SK-N-MC (cell line): ENCODE results near the gene TRAPPC3.

Experiments
- DNase-seq: peaks from one replicate; pipeline ENCODE4 v3.0.0-alpha.2; 2011; ENCODE audit warnings: low read depth, low spot score
- H3K27ac ChIP-seq: fragments of 200-600 bp; sonication (generic); 2 replicates; pipeline ENCODE4 v1.5.1; 2016; ENCODE audit warnings: mixed run types
- H3K36me3 ChIP-seq: fragments of 200-600 bp; sonication (generic); 2 replicates; pipeline ENCODE4 v1.6.1; 2017; ENCODE audit warnings: antibody characterized with exemption, low read length, mixed read lengths; ENCODE audit not compliant: insufficient read depth
- H3K4me3 ChIP-seq: fragments of 200-600 bp; sonication (generic); 2 replicates; pipeline ENCODE4 v1.5.1; 2016
- H3K9ac ChIP-seq: fragments of 200-600 bp; sonication (generic); 2 replicates; pipeline ENCODE4 v1.8.0; 2017; ENCODE audit warnings: mixed run types, mixed read lengths; ENCODE audit not compliant: insufficient read length
- H3K9me3 ChIP-seq: fragments of 200-600 bp; sonication (generic); 2 replicates; pipeline ENCODE4 v1.6.1; 2017; ENCODE audit warnings: low read depth, mild to moderate bottlenecking, antibody characterized with exemption, low read length, moderate library complexity, mixed read lengths
- EZH2 ChIP-seq: fragments of 200-600 bp; sonication (generic); IDR thresholded peaks from one replicate; pipeline ENCODE4 v1.6.1; 2017; ENCODE audit warnings: antibody characterized with exemption
- FOXP2 ChIP-seq: optimal IDR thresholded peaks from 2 replicates; pipeline ENCODE3; 2011; ENCODE audit warnings: mild to moderate bottlenecking, moderate library complexity; ENCODE audit not compliant: insufficient read depth; ENCODE audit errors: extremely low read length, control extremely low read depth
- POLR2AphosphoS5 ChIP-seq: IDR thresholded peaks from 2 replicates; pipeline ENCODE4 v1.6.1; 2012; ENCODE audit warnings: mild to moderate bottlenecking, low read depth, low read length, borderline replicate concordance

Gene TRAPPC3

GRCh38 chr1:36177589-36178431, 28.5 kb upstream of the TRAPPC3 start:
- TF ChIP-seq POLR2AphosphoS5 (no peak), FOXP2 (no peak), EZH2 (no peak)
- peaks cover 72% of the 10 kb centered on the region for H3K36me3 ChIP-seq
- DNase-seq: no peak
- no peak overlapping the region for H3K27ac ChIP-seq
- no peak overlapping the region for H3K9ac ChIP-seq
- no peaks in the 10 kb centered on the region for H3K9me3 ChIP-seq
- no peak overlapping the region for H3K4me3 ChIP-seq

GRCh38 chr1:36176106-36176949, 27.0 kb upstream of the TRAPPC3 start:
- no peak for DNase-seq
- TF ChIP-seq POLR2AphosphoS5: no peak
- no peak for TF ChIP-seq FOXP2
- no peak for TF ChIP-seq EZH2
- Histone ChIP-seq H3K9me3 (no peaks in the 10 kb centered on the region), H3K4me3 (no peak overlapping the region), H3K9ac (no peak overlapping the region), H3K27ac (no peak overlapping the region), H3K36me3 (peaks cover 85% of the 10 kb centered on the region)

- H3K9ac ChIP-seq: no peak overlapping the region
- H3K36me3 ChIP-seq: peaks cover 86% of the 10 kb centered on the region
- no peaks in the 10 kb centered on the region for H3K9me3 ChIP-seq
- H3K4me3 ChIP-seq: no peak overlapping the region
- no peak for TF ChIP-seq FOXP2
- no peak for TF ChIP-seq EZH2
- TF ChIP-seq POLR2AphosphoS5: no peak
- H3K27ac ChIP-seq: no peak overlapping the region
- DNase-seq: no peak
Observed at GRCh38 chr1:36175137-36176095, 26.1 kb upstream of the TRAPPC3 start.

GRCh38 chr1:36174713-36175112, 25.4 kb upstream of the TRAPPC3 start:
- Histone ChIP-seq H3K9me3 (no peaks in the 10 kb centered on the region), H3K9ac (no peak overlapping the region), H3K36me3 (peaks cover 86% of the 10 kb centered on the region), H3K27ac (no peak overlapping the region), H3K4me3 (no peak overlapping the region)
- no peak for DNase-seq
- TF ChIP-seq EZH2: no peak
- TF ChIP-seq FOXP2: no peak
- TF ChIP-seq POLR2AphosphoS5: no peak

GRCh38 chr1:36172983-36173382, 23.7 kb upstream of the TRAPPC3 start:
- Histone ChIP-seq H3K27ac (no peak overlapping the region), H3K36me3 (peaks cover 73% of the 10 kb centered on the region), H3K9me3 (no peaks in the 10 kb centered on the region), H3K4me3 (no peak overlapping the region), H3K9ac (no peak overlapping the region)
- DNase-seq: no peak
- no peak for TF ChIP-seq FOXP2
- TF ChIP-seq EZH2: no peak
- no peak for TF ChIP-seq POLR2AphosphoS5

- Histone ChIP-seq H3K4me3 (no peak overlapping the region), H3K9me3 (no peaks in the 10 kb centered on the region), H3K9ac (no peak overlapping the region), H3K36me3 (peaks cover 72% of the 10 kb centered on the region), H3K27ac (no peak overlapping the region)
- TF ChIP-seq POLR2AphosphoS5 (no peak), EZH2 (no peak), FOXP2 (no peak)
- DNase-seq: no peak
Observed at GRCh38 chr1:36172017-36172747, 22.9 kb upstream of the TRAPPC3 start.

- H3K9ac ChIP-seq: no peak overlapping the region
- TF ChIP-seq EZH2 (no peak), FOXP2 (no peak), POLR2AphosphoS5 (no peak)
- H3K27ac ChIP-seq: no peak overlapping the region
- H3K4me3 ChIP-seq: no peak overlapping the region
- DNase-seq: no peak
- peaks cover 71% of the 10 kb centered on the region for H3K36me3 ChIP-seq
- H3K9me3 ChIP-seq: no peaks in the 10 kb centered on the region
Observed at GRCh38 chr1:36170643-36171412, 21.5 kb upstream of the TRAPPC3 start.
